Skeletal muscle tissue (tissue), 4 donors: ENCODE measurements around the gene IFNE. TPM values are rescaled to one million over a fixed set of nuclear protein-coding genes. Genes with fewer than 3 reads are reported as not detected.

Experiments
- H3K27ac ChIP-seq: one replicate; pipeline ENCODE4 v1.7.0; 2013; ENCODE audit warnings: mild to moderate bottlenecking, low read depth, low read length, inconsistent platforms
- H3K27me3 ChIP-seq, 3 donors: one replicate each; pipeline ENCODE4 v1.7.0; 2013; ENCODE audit warnings: low read length in 3 of 3; ENCODE audit not compliant: control insufficient read depth in 3 of 3, insufficient read depth in 3 of 3
- H3K36me3 ChIP-seq, 3 donors: one replicate each; pipeline ENCODE4 v1.7.0; 2013; ENCODE audit warnings: low read length in 3 of 3; ENCODE audit not compliant: control insufficient read depth in 3 of 3, insufficient read depth in 3 of 3
- H3K4me1 ChIP-seq, 3 donors: one replicate each; pipeline ENCODE4 v1.7.0; 2013; ENCODE audit warnings: low read length in 3 of 3, mild to moderate bottlenecking in 3 of 3; ENCODE audit not compliant: control insufficient read depth in 3 of 3, insufficient read depth in 3 of 3
- H3K4me3 ChIP-seq, 3 donors: one replicate each; pipeline ENCODE4 v1.7.0; 2013; ENCODE audit warnings: low read length in 3 of 3
- H3K9ac ChIP-seq, 3 donors: one replicate each; pipeline ENCODE4 v1.7.0; 2013; ENCODE audit warnings: low read length in 3 of 3, mild to moderate bottlenecking in 3 of 3, moderate library complexity in 2 of 3, low read depth in 1 of 3
- H3K9me3 ChIP-seq, 3 donors: one replicate each; pipeline ENCODE4 v1.7.0; 2013; ENCODE audit warnings: low read length in 3 of 3; ENCODE audit not compliant: control insufficient read depth in 3 of 3
- total RNA-seq: library from RNA; depleted of rRNA; stranded (reverse); fragments of >200 nt; gene quantifications from one replicate; pipeline ENCODE4 v1.2.3, GENCODE V29; 2014
- donor health status: Osteomylitis.

Gene IFNE
- total RNA-seq, 1 donor from 2014 or later = not detected

DNA sequence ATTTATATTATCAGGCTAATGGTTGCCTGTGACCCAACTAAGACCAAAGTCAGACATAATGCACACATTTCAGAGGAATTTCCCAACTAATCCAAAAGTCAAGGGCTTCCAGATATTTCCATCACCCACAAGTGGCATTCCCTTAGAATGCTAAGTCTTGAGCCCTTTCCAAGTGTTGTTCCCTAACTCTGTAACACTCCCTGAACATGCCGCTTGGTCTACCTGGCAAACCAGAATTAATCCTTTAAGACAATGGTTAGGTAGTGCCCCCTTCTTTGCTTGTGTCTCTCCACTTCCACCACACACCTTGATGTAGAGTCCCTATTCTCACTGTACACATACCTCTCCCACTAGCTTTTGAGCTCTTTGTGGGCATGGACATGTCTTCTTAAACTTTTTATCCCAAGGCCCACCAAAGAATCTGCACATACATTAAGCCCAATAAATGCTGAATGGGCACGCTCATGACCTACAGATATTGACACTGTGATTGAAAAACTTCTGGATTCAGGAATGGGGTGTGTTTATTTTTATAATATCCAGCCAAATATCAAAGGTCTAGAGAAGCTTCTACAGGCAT lies 37.8 kb upstream of the IFNE start:
- Histone ChIP-seq H3K9me3 (no peaks in the 10 kb centered on the region), H3K4me3 (no peak overlapping the region), H3K27ac (no peak overlapping the region), H3K36me3 (no peaks in the 10 kb centered on the region), H3K27me3 (no peaks in the 10 kb centered on the region), H3K4me1 (no peaks in the 10 kb centered on the region), H3K9ac (no peak overlapping the region)

DNA sequence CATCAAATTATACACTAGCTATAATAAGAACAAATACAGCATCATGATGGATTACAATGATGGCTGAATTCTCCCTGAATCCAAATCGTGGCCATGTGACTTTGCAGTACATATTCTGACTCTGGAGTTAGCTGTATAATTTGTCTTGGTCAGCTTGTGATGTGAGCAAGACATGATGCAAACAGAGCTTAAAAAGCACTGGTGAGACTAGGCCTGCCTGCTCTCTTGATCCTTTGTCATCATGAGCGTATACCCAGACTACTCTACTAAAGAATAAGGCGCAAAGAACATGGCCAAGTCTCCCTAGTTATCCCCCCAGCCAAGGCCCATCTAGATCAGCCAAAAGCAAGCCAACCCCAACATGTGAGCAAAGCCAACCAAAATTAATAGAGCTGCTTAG lies 34.7 kb upstream of the IFNE start:
- Histone ChIP-seq H3K27ac (no peak overlapping the region), H3K9me3 (no peaks in the 10 kb centered on the region), H3K36me3 (no peaks in the 10 kb centered on the region), H3K4me1 (no peaks in the 10 kb centered on the region), H3K9ac (no peak overlapping the region), H3K4me3 (no peak overlapping the region), H3K27me3 (no peaks in the 10 kb centered on the region)

DNA sequence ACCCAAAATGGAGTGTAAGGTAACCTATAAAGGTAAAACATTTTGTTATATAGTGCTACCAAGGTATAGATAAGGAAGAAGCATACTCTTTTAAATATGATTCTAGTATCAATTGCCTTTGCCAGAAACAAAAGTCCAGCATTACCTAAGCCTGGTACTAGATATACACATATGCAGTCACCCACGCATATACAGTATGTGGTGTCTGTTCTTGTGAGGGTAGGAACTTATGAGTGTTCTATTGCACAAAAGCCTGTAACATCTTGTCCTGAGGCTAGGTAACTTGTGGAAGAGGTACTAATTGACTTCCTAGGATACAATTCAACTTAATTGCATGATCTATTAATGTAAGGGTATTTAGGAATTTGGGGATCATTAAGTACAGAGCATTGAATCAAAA lies 31.3 kb upstream of the IFNE start:
- Histone ChIP-seq H3K4me1 (no peaks in the 10 kb centered on the region), H3K4me3 (no peak overlapping the region), H3K36me3 (no peaks in the 10 kb centered on the region), H3K27ac (no peak overlapping the region), H3K9me3 (no peaks in the 10 kb centered on the region), H3K9ac (no peak overlapping the region), H3K27me3 (no peaks in the 10 kb centered on the region)

DNA sequence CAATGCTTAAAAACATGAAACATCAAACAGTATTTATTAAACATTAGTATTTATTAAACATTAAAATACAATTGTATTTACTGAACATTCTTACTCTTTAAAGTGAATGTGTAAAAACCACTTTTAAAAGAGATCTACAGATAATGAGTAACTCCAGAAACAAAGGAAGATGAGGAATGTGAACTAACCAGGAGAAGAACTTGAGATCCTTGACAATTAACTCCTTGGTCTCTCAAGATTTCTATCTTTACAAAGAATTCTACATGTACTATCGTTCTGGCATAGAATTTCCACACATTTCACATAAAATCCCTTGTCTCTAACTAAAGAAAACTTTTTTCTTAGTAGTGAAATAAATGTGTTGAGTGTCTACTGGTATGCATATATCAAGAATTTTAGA lies 28.7 kb upstream of the IFNE start:
- Histone ChIP-seq H3K36me3 (no peaks in the 10 kb centered on the region), H3K27ac (no peak overlapping the region), H3K9ac (no peak overlapping the region), H3K27me3 (peaks cover 0 to 3% (median 0%) of the 10 kb centered on the region in 3 donors), H3K4me1 (no peaks in the 10 kb centered on the region), H3K4me3 (no peak overlapping the region), H3K9me3 (no peaks in the 10 kb centered on the region)

DNA sequence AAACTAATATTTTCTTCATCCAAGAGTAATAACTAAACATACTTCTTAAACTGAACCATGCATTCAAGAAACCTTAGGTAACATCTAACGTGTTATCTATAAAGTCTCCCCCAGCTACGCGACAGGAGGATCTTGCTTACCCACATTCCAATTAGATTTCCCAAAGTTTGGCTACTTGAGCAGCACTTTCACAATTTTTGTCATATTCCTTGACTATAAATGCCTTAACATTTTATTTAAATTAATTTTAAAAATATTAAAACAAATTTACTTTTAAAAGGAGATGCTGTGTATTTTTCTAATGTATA lies 25.3 kb upstream of the IFNE start:
- H3K9me3 ChIP-seq = no peaks in the 10 kb centered on the region
- H3K27ac ChIP-seq = no peak overlapping the region
- H3K27me3 ChIP-seq = peaks cover 0 to 3% (median 0%) of the 10 kb centered on the region in 3 donors
- H3K4me3 ChIP-seq = no peak overlapping the region
- H3K4me1 ChIP-seq = no peaks in the 10 kb centered on the region
- H3K36me3 ChIP-seq = no peaks in the 10 kb centered on the region
- H3K9ac ChIP-seq = no peak overlapping the region

DNA sequence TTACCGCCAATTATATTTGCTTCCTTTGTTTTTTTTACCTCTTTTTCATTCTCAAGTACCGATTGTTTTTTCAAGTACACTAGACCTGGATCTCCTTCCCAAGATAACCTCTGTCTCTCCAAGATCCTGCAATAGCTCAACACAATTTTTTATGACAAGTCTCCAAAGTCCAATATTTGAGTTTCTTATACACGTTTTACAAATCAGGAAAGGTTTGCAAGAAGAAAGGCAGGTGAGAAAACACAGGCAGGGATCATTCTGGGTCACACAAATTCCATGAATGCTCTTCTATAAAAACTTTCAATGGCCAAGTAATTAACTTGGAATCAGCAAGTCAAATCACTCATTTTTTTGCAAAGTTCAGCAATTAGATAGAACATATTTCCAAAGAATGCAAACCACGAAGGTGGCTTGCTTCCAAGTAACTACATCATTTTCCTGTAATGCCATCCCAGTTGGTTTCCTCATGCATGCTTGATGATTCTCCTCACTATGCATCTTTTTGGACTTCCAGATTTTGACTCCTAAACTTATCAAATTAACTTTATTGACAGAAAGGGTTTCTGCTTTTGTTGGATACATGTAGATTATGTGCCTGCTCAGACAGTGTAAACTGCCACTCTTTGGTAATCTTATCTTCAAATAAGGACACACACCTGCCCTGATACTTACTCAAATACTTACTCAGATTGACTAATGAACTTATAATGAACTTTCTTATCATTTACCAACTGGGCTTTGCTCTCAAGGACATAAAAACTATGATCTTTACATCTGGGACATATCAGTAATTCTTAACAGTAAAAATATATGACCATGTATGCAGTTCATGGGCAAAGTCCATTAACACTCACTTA lies 24.7 kb upstream of the IFNE start:
- no peaks in the 10 kb centered on the region for H3K4me1 ChIP-seq
- no peak overlapping the region for H3K4me3 ChIP-seq
- no peaks in the 10 kb centered on the region for H3K9me3 ChIP-seq
- H3K9ac ChIP-seq = no peak overlapping the region
- H3K27me3 ChIP-seq = peaks cover 0 to 3% (median 0%) of the 10 kb centered on the region in 3 donors
- H3K36me3 ChIP-seq = no peaks in the 10 kb centered on the region
- no peak overlapping the region for H3K27ac ChIP-seq

DNA sequence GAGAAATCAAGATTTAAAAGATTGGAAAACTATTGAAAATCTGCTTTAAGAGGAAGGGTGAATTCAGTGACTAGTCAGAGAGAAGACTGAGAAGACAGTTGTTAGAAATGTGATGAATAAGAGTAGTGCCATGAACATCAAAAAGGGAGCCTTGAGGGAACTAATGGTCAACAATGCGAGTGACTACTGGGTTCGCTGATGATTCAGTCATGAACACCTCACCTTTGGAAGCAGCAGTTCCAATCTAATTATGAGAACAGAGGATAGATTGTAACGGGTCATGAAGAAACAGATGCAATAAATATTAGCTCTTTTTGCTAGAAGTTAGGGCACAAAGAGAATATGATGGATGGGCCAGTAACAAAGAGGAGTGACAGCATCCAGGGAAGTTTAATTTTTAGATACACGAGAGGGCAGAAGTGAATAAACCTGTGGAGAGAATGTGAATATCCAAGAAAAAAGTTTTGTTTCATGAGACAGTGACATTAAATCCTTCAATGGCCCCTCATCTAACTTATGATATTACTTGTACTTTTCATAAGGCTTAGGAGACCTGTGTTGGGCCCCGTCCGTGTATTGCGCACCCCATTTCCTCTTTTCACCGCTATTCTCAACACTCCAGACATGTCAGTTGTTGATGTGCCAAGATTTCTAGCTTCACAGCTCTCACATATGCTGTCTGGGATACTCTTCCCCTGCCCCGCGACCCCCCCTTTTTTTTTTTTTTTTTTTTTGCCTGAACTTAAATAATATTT lies 23.5 kb upstream of the IFNE start:
- Histone ChIP-seq H3K27me3 (peaks cover 0 to 3% (median 0%) of the 10 kb centered on the region in 3 donors), H3K4me3 (no peak overlapping the region), H3K36me3 (no peaks in the 10 kb centered on the region), H3K27ac (no peak overlapping the region), H3K4me1 (no peaks in the 10 kb centered on the region), H3K9ac (no peak overlapping the region), H3K9me3 (no peaks in the 10 kb centered on the region)

DNA sequence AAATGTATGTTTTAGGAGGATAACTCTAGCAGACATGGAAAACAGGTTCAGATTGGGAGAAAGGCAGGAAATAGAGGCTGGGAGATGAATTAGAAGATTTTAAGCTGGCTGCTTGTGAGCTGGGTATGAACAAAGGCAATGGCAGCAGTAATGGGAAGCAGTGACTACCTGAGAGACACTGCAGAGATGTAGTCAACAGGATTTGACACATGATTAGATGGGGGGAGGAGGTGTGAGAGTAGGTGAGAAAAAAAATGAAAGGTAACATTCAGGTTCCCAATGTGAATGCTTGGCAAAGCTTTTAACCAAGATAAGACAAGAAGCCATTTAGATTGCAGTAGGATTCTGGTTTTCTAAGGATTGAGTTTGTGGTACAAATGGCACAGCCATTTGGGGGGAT lies 22.8 kb upstream of the IFNE start:
- Histone ChIP-seq H3K4me3 (no peak overlapping the region), H3K9ac (no peak overlapping the region), H3K27ac (no peak overlapping the region), H3K36me3 (no peaks in the 10 kb centered on the region), H3K9me3 (no peaks in the 10 kb centered on the region), H3K4me1 (no peaks in the 10 kb centered on the region), H3K27me3 (peaks cover 0 to 3% (median 0%) of the 10 kb centered on the region in 3 donors)

DNA sequence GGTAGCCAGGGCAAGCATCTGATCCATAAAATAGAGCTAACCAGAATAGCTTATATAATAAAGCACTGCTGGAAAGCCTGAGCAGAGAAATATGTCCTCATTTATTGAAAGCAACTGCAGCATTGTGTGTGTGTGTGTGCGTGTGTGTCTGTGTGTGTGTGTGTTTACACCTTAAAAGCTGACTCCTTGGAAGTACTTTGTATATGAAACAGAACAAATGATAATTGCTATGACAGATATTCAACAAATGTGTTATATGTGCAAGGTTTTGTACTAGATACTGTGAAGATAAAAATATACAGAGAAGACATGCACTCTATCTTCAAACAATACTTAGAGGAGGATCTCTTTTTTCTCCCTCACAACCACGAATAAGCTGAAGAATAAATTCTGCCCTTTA lies 22.0 kb upstream of the IFNE start:
- Histone ChIP-seq H3K36me3 (no peaks in the 10 kb centered on the region), H3K4me3 (no peak overlapping the region), H3K27me3 (peaks cover 0 to 3% (median 0%) of the 10 kb centered on the region in 3 donors), H3K9me3 (no peaks in the 10 kb centered on the region), H3K4me1 (no peaks in the 10 kb centered on the region), H3K9ac (no peak overlapping the region), H3K27ac (no peak overlapping the region)

DNA sequence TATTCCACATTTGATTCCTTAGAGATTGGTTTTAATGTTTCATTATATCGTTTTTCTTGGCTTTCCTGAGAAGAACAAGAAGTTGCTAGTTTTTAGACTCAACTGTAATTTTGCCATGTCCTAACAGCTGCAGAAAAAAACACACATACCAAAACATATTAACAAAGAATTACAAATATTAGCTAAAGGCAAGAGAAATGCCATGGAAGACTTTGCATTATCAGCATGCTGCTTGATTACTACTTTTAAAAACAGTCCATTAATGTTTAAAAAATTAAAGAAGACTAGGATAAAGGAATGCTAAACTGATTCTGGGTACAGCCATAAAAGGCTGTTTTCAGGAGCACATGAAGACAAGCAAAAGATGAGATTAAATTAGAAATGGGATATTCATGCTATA lies 20.5 kb upstream of the IFNE start:
- no peaks in the 10 kb centered on the region for H3K9me3 ChIP-seq
- H3K27me3 ChIP-seq = no peaks in the 10 kb centered on the region
- H3K27ac ChIP-seq = no peak overlapping the region
- no peaks in the 10 kb centered on the region for H3K36me3 ChIP-seq
- H3K9ac ChIP-seq = no peak overlapping the region
- H3K4me1 ChIP-seq = no peaks in the 10 kb centered on the region
- H3K4me3 ChIP-seq = no peak overlapping the region
